ENCODE results near the gene PARP16.

The PARP16 gene

DNA sequence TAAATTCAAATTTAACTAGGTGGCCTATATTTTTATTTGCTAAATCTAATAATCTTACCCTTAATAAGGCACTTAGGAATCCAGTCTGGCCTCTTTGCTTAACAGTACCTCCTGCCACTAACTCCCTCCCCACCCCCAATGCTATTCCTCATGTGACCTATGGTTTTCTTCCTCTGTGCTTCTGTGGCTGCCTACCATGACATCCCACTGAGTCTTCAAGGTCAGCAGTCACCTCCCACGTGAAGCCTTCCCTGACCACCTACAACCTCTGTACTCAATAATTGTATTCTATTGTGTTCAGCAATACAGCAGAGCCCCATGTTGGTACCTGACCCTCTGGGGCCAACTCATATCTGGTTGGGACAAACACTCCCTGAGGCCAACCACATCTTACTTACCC, 9.7 kb downstream of the PARP16 start:
- Histone ChIP-seq H3K4me1 (ENCODE audit: insufficient read depth, low read length, severe bottlenecking) (no peaks in the 10 kb centered on the region), H3K27me3 (ENCODE audit: insufficient read depth, low read length) (no peaks in the 10 kb centered on the region), H3K4me2 (ENCODE audit: low read length) (no peak overlapping the region), H3K9me2 (ENCODE audit: low read depth, low read length) (no peaks in the 10 kb centered on the region), H3K4me3 (ENCODE audit: low read depth, low read length, poor library complexity, severe bottlenecking) (no peak overlapping the region), H3K9ac (ENCODE audit: low read length) (no peak overlapping the region), H3K27ac (ENCODE audit: low read depth, low read length, poor library complexity, severe bottlenecking) (no peak overlapping the region), H3K36me3 (ENCODE audit: insufficient read depth, low read length) (no peaks in the 10 kb centered on the region), H4K20me1 (ENCODE audit: insufficient read depth, low read length) (no peaks in the 10 kb centered on the region), H3F3A (ENCODE audit: insufficient read depth, low read length) (no peaks in the 10 kb centered on the region), H3K79me2 (ENCODE audit: insufficient read depth, low read length) (no peaks in the 10 kb centered on the region), H3K9me3 (ENCODE audit: low read length) (no peaks in the 10 kb centered on the region), H2AFZ (ENCODE audit: low read length) (no peak overlapping the region)
- TF ChIP-seq, protein P1, sequence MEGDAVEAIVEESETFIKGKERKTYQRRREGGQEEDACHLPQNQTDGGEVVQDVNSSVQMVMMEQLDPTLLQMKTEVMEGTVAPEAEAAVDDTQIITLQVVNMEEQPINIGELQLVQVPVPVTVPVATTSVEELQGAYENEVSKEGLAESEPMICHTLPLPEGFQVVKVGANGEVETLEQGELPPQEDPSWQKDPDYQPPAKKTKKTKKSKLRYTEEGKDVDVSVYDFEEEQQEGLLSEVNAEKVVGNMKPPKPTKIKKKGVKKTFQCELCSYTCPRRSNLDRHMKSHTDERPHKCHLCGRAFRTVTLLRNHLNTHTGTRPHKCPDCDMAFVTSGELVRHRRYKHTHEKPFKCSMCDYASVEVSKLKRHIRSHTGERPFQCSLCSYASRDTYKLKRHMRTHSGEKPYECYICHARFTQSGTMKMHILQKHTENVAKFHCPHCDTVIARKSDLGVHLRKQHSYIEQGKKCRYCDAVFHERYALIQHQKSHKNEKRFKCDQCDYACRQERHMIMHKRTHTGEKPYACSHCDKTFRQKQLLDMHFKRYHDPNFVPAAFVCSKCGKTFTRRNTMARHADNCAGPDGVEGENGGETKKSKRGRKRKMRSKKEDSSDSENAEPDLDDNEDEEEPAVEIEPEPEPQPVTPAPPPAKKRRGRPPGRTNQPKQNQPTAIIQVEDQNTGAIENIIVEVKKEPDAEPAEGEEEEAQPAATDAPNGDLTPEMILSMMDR (IDR thresholded peaks at IDR 0.05; ENCODE audit: low read length): no peak
- TF ChIP-seq EZH2 (IDR thresholded peaks at IDR 0.05; ENCODE audit: borderline replicate concordance, low read length): no peak

DNA sequence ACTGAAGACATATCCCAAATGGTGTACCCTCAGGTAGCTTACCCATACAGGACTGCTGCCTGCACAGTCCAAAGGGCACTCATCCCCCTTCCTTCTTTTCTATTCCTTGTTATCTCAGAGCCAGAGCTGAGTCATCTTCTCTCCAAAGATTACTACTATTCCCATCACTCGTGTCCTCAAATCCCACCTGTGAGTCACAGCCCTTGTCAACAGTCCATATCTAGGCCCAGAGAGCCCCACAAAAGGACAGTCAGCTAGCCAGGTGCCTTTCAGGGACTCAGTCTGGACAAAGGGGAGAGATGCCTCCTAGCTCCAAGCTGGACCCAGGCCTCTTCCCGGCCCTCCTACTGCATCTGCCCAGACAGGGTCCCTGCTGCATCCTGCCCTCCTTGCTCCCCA, 11.0 kb downstream of the PARP16 start:
- H4K20me1 ChIP-seq (ENCODE audit: insufficient read depth, low read length): no peaks in the 10 kb centered on the region
- H3K9ac ChIP-seq (ENCODE audit: low read length): no peak overlapping the region
- H3K4me2 ChIP-seq (ENCODE audit: low read length): no peak overlapping the region
- no peaks in the 10 kb centered on the region for H3K4me1 ChIP-seq (ENCODE audit: insufficient read depth, low read length, severe bottlenecking)
- H3K4me3 ChIP-seq (ENCODE audit: low read depth, low read length, poor library complexity, severe bottlenecking): no peak overlapping the region
- no peak for TF ChIP-seq EZH2 (IDR thresholded peaks at IDR 0.05; ENCODE audit: borderline replicate concordance, low read length)
- TF ChIP-seq, protein P1 (IDR thresholded peaks at IDR 0.05; ENCODE audit: low read length): no peak
- H3K27ac ChIP-seq (ENCODE audit: low read depth, low read length, poor library complexity, severe bottlenecking): no peak overlapping the region
- H3F3A ChIP-seq (ENCODE audit: insufficient read depth, low read length): no peaks in the 10 kb centered on the region
- no peaks in the 10 kb centered on the region for H3K79me2 ChIP-seq (ENCODE audit: insufficient read depth, low read length)
- H3K36me3 ChIP-seq (ENCODE audit: insufficient read depth, low read length): no peaks in the 10 kb centered on the region
- no peaks in the 10 kb centered on the region for H3K9me2 ChIP-seq (ENCODE audit: low read depth, low read length)
- no peaks in the 10 kb centered on the region for H3K27me3 ChIP-seq (ENCODE audit: insufficient read depth, low read length)
- H2AFZ ChIP-seq (ENCODE audit: low read length): no peak overlapping the region
- H3K9me3 ChIP-seq (ENCODE audit: low read length): no peaks in the 10 kb centered on the region

DNA sequence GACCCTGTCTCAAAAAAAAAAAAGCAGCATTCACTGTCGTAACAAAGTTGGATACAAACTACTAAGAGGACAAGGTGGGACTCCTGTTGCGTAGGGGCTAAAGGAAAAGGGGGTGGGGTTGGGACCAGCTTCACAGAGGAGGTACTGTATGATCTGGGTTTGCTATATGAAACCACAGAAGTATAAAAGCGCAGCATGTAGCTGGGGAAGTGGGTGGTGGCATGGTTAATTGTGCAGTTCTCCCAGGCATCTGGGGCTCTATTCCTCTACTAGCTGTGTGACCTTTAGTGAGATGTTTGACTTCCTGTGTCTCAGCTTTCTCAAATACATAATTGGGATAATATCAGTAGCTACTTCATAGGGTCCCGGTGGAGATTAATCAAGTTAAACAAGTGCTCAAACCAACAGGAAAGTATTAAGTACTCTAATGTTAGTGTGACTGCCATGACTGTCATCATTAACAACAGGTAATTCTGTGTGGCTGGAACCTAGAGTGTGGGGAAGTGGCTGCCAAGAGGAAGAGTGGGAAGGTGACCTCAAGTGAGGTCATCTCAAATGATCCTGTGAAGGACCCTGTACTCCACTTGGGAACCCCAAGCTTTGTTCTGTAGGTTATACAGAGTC, 11.5 kb downstream of the PARP16 start:
- no peaks in the 10 kb centered on the region for H3K4me1 ChIP-seq (ENCODE audit: insufficient read depth, low read length, severe bottlenecking)
- H3K9me3 ChIP-seq (ENCODE audit: low read length): no peaks in the 10 kb centered on the region
- TF ChIP-seq EZH2 (IDR thresholded peaks at IDR 0.05; ENCODE audit: borderline replicate concordance, low read length): no peak
- TF ChIP-seq, protein P1 (IDR thresholded peaks at IDR 0.05; ENCODE audit: low read length): no peak
- H3K36me3 ChIP-seq (ENCODE audit: insufficient read depth, low read length): no peaks in the 10 kb centered on the region
- no peak overlapping the region for H3K4me2 ChIP-seq (ENCODE audit: low read length)
- H3K9ac ChIP-seq (ENCODE audit: low read length): no peak overlapping the region
- H3K27ac ChIP-seq (ENCODE audit: low read depth, low read length, poor library complexity, severe bottlenecking): no peak overlapping the region
- no peaks in the 10 kb centered on the region for H3K27me3 ChIP-seq (ENCODE audit: insufficient read depth, low read length)
- no peaks in the 10 kb centered on the region for H3F3A ChIP-seq (ENCODE audit: insufficient read depth, low read length)
- no peak overlapping the region for H3K4me3 ChIP-seq (ENCODE audit: low read depth, low read length, poor library complexity, severe bottlenecking)
- H3K9me2 ChIP-seq (ENCODE audit: low read depth, low read length): no peaks in the 10 kb centered on the region
- H2AFZ ChIP-seq (ENCODE audit: low read length): no peak overlapping the region
- no peaks in the 10 kb centered on the region for H4K20me1 ChIP-seq (ENCODE audit: insufficient read depth, low read length)
- H3K79me2 ChIP-seq (ENCODE audit: insufficient read depth, low read length): no peaks in the 10 kb centered on the region
